ENCODE data around the gene SCAMP2.

Gene SCAMP2

GRCh38 chr15:74817370-74817737, 55.8 kb downstream of the SCAMP2 start:
- CTCF ChIA-PET, result interaction anchor here (0.8 to 1.0 kb wide), 2 partner anchors 36 to 46 kb away, joined by 3 read pairs; no protein-coding TSS in a partner anchor
- no peak for DNase-seq (ENCODE audit: extremely low spot score)
- POLR2A ChIA-PET, result no interaction called here
- TF ChIP-seq L3MBTL2 (conservative IDR thresholded peaks at IDR 0.05) (no peak), CTBP1 (IDR thresholded peaks at IDR 0.05; ENCODE audit: borderline replicate concordance) (no peak), BHLHE40 (IDR thresholded peaks at IDR 0.05; ENCODE audit: borderline replicate concordance) (no peak), TARDBP (IDR thresholded peaks at IDR 0.05) (no peak), HDGF (IDR thresholded peaks at IDR 0.05; ENCODE audit: borderline replicate concordance) (no peak), FOXK2 (IDR thresholded peaks at IDR 0.05) (no peak), SP1 (IDR thresholded peaks at IDR 0.05) (no peak), ZNF384 (IDR thresholded peaks at IDR 0.05) (no peak), NFRKB (IDR thresholded peaks at IDR 0.05) (no peak), FOXA1 (IDR thresholded peaks at IDR 0.05) (no peak)

GRCh38 chr15:74816624-74817369, 56.4 kb downstream of the SCAMP2 start:
- TF ChIP-seq SUZ12 (IDR thresholded peaks at IDR 0.05) (no peak), BHLHE40 (IDR thresholded peaks at IDR 0.05; ENCODE audit: borderline replicate concordance) (no peak), ELF4 (IDR thresholded peaks at IDR 0.05) (no peak), FOXA1 (IDR thresholded peaks at IDR 0.05) (no peak), LEF1 (IDR thresholded peaks at IDR 0.05; ENCODE audit: borderline replicate concordance) (no peak), ARNT (IDR thresholded peaks at IDR 0.05) (no peak)
- DNase-seq (ENCODE audit: extremely low spot score), result no peak
- ChIA-PET CTCF (interaction anchor here (0.8 to 1.0 kb wide), 2 partner anchors 36 to 45 kb away, joined by 3 read pairs; no protein-coding TSS in a partner anchor), POLR2A (interaction anchor here (1.1 to 1.4 kb wide), 2 partner anchors 25 to 90 kb away, joined by 3 read pairs; partner anchors contain the start of gene FAM219B)

- CTCF ChIA-PET, result no interaction called here
Measured at GRCh38 chr15:74815961-74816360, 57.2 kb downstream of the SCAMP2 start.

GRCh38 chr15:74815121-74815934, 57.8 kb downstream of the SCAMP2 start:
- TF ChIP-seq FOXK2 (IDR thresholded peaks at IDR 0.05), result no peak
- TF ChIP-seq CTBP1 (IDR thresholded peaks at IDR 0.05; ENCODE audit: borderline replicate concordance), result no peak
- CTCF ChIA-PET, result no interaction called here
- POLR2A ChIA-PET, result interaction anchor here (1.1 to 1.4 kb wide), 2 partner anchors 27 to 91 kb away, joined by 3 read pairs; partner anchors contain the start of gene FAM219B
- DNase-seq (ENCODE audit: extremely low spot score), result no peak

More at GRCh38 chr15:74815961-74816360, 57.2 kb downstream of the SCAMP2 start:
- TF ChIP-seq SUZ12 (IDR thresholded peaks at IDR 0.05) (no peak), L3MBTL2 (conservative IDR thresholded peaks at IDR 0.05) (no peak), NFRKB (IDR thresholded peaks at IDR 0.05) (no peak), FOXK2 (IDR thresholded peaks at IDR 0.05) (no peak), CTBP1 (IDR thresholded peaks at IDR 0.05; ENCODE audit: borderline replicate concordance) (no peak), BHLHE40 (IDR thresholded peaks at IDR 0.05; ENCODE audit: borderline replicate concordance) (no peak), SP1 (IDR thresholded peaks at IDR 0.05) (no peak), PKNOX1 (IDR thresholded peaks at IDR 0.05) (no peak), FOXM1 (IDR thresholded peaks at IDR 0.05; ENCODE audit: borderline replicate concordance) (no peak), ELF4 (IDR thresholded peaks at IDR 0.05) (no peak), TARDBP (IDR thresholded peaks at IDR 0.05) (no peak), ZNF384 (IDR thresholded peaks at IDR 0.05) (no peak), HDGF (IDR thresholded peaks at IDR 0.05; ENCODE audit: borderline replicate concordance) (no peak), ARNT (IDR thresholded peaks at IDR 0.05) (no peak), LEF1 (IDR thresholded peaks at IDR 0.05; ENCODE audit: borderline replicate concordance) (no peak), FOXA1 (IDR thresholded peaks at IDR 0.05) (no peak)
- POLR2A ChIA-PET, result interaction anchor here (1.1 to 1.4 kb wide), 2 partner anchors 26 to 91 kb away, joined by 3 read pairs; partner anchors contain the start of gene FAM219B
- no peak for DNase-seq (ENCODE audit: extremely low spot score)

- DNase-seq (ENCODE audit: extremely low spot score), result no peak
- CTCF ChIA-PET, result interaction anchor here (1.3 kb wide), 1 partner anchor 31 kb away, joined by 3 read pairs; no protein-coding TSS in a partner anchor
- POLR2A ChIA-PET, result no interaction called here
Measured at GRCh38 chr15:74812533-74812932, 60.6 kb downstream of the SCAMP2 start, which contains the start of gene LMAN1L. LMAN1L (plus strand) TSS chr15:74812835; CDS start chr15:74812855, 20 bp downstream.

More at GRCh38 chr15:74812533-74812932, 60.6 kb downstream of the SCAMP2 start, which contains the start of gene LMAN1L:
- TF ChIP-seq ELF4 (IDR thresholded peaks at IDR 0.05) (no peak), HDGF (IDR thresholded peaks at IDR 0.05; ENCODE audit: borderline replicate concordance) (no peak), CTBP1 (IDR thresholded peaks at IDR 0.05; ENCODE audit: borderline replicate concordance) (no peak), SUZ12 (IDR thresholded peaks at IDR 0.05) (no peak), FOXK2 (IDR thresholded peaks at IDR 0.05) (no peak), FOXM1 (IDR thresholded peaks at IDR 0.05; ENCODE audit: borderline replicate concordance) (no peak), PKNOX1 (IDR thresholded peaks at IDR 0.05) (no peak), LEF1 (IDR thresholded peaks at IDR 0.05; ENCODE audit: borderline replicate concordance) (no peak), BHLHE40 (IDR thresholded peaks at IDR 0.05; ENCODE audit: borderline replicate concordance) (no peak), SP1 (IDR thresholded peaks at IDR 0.05) (no peak), ZNF384 (IDR thresholded peaks at IDR 0.05) (no peak), FOXA1 (IDR thresholded peaks at IDR 0.05) (no peak), TARDBP (IDR thresholded peaks at IDR 0.05) (no peak), NFRKB (IDR thresholded peaks at IDR 0.05) (no peak)

Measured in HEK293T (cell line).